Activated CD8-positive, alpha-beta T cell treated with anti-CD3 and anti-CD28 coated beads for 36 hours (primary cell): ENCODE data around the gene HMGCS1. TPM values are rescaled to one million over a fixed set of nuclear protein-coding genes. Genes with fewer than 3 reads are reported as not detected.

Experiments
- ATAC-seq: fragments of 200-7000 bp; cut with Tn5 transposase; one replicate; pipeline ENCODE4 v1.10.0; 2021; ENCODE audit warnings: mild to moderate bottlenecking, moderate library complexity
- CTCF ChIA-PET: fragments of 350-600 bp; sonication (Branson Sonifier 250); formaldehyde crosslinking; loops from one replicate; lab custom pipeline; 2021; ENCODE audit warnings: antibody characterized with exemption; lab: Charles Lee
- POLR2A ChIA-PET: fragments of 350-600 bp; sonication (Branson Sonifier 250); formaldehyde crosslinking; loops from one replicate; lab custom pipeline; 2021; ENCODE audit warnings: antibody characterized with exemption; lab: Charles Lee
- DNase-seq: peaks from one replicate; pipeline ENCODE4 v3.0.0-alpha.2; 2020
- H3K27ac Mint-ChIP-seq: one replicate; pipeline ENCODE4 v1.8.0; 2021; ENCODE audit warnings: mild to moderate bottlenecking, mixed read lengths
- H3K27me3 Mint-ChIP-seq: one replicate; pipeline ENCODE4 v1.8.0; 2021; ENCODE audit warnings: mixed read lengths
- H3K36me3 Mint-ChIP-seq: one replicate; pipeline ENCODE4 v1.8.0; 2021; ENCODE audit warnings: low read depth, mixed read lengths
- H3K4me1 Mint-ChIP-seq: one replicate; pipeline ENCODE4 v1.8.0; 2021; ENCODE audit warnings: low read depth, mixed read lengths
- H3K4me3 Mint-ChIP-seq: one replicate; pipeline ENCODE4 v1.8.0; 2021; ENCODE audit warnings: mild to moderate bottlenecking, moderate library complexity, mixed read lengths
- H3K9me3 Mint-ChIP-seq: one replicate; pipeline ENCODE4 v1.8.0; 2021; ENCODE audit warnings: mixed read lengths
- intact Hi-C: fragments of 100-400 bp; cut with micrococcal nuclease; formaldehyde crosslinking; loops from one replicate; pipeline ENCODE4 v1.10.0; 2022
- total RNA-seq, 2 experiments: library from RNA; stranded (reverse); gene quantifications; one replicate each; pipeline ENCODE4 v1.2.3, GENCODE V29; 2021
- TF ChIP-seq, protein P1 (sequence below): fragments of 200-600 bp; IDR thresholded peaks from one replicate; pipeline ENCODE4 v1.8.0; 2022; ENCODE audit warnings: antibody characterized with exemption, mild to moderate bottlenecking

Gene HMGCS1
- total RNA-seq = 10 to 100 TPM; 63.6 to 65.7 TPM

DNA sequence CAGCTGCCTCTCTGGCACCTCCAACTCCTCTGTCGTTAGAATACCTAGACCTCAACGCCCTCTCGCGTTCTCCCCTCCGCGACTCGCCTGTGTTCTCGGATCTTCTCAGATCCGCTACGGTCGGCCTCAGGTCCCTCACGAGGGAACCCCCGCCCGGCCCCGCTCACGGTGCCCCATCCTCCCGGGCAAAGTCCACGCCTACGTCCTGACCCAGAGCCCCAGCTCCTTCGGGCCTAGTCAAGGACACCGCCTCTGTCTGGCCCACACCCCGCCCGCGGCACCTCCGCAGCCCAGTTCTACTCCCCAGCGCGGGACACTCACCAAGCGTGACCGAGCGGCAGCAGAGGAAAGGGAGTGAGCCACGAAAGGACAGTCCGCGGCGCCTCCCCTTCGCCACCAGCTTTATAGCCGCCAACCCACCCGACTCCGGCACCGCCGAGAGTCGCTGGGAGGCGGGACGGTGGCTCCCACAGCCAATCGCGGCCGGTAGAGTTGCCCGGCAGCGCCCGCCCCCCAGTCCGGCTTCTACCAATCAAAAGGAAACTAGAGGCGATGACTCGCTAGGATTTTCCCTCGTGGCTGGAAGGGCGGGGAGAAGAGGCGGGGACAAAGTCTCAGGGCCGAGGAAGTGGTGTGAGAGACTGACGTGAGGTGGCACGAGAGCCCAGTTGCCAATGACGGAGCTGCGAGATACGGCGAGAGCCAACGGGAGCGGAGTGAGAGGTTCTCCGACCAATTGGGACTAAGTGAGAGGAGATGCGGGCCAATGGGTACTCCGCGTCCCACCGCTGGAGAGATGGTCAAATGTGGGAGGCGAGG lies at the start of gene HMGCS1:
Gene HMGCS1, minus strand, starts transcription at position 378 of the 819 bp plus-strand sequence. CDS start 14,447 bp downstream, outside the sequence.
- Mint-ChIP-seq H3K4me3 (peak within 1 kb of the TSS; percentile 98), H3K4me1 (peaks cover 62% of the 10 kb centered on the region), H3K27ac (peak within 1 kb of the TSS; percentile 98), H3K36me3 (peaks cover 40% of the 10 kb centered on the region), H3K27me3 (no peaks in the 10 kb centered on the region), H3K9me3 (peaks cover 6% of the 10 kb centered on the region)
- peak; percentile 99 for DNase-seq
- TF ChIP-seq, protein P1, sequence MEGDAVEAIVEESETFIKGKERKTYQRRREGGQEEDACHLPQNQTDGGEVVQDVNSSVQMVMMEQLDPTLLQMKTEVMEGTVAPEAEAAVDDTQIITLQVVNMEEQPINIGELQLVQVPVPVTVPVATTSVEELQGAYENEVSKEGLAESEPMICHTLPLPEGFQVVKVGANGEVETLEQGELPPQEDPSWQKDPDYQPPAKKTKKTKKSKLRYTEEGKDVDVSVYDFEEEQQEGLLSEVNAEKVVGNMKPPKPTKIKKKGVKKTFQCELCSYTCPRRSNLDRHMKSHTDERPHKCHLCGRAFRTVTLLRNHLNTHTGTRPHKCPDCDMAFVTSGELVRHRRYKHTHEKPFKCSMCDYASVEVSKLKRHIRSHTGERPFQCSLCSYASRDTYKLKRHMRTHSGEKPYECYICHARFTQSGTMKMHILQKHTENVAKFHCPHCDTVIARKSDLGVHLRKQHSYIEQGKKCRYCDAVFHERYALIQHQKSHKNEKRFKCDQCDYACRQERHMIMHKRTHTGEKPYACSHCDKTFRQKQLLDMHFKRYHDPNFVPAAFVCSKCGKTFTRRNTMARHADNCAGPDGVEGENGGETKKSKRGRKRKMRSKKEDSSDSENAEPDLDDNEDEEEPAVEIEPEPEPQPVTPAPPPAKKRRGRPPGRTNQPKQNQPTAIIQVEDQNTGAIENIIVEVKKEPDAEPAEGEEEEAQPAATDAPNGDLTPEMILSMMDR = no peak
- intact Hi-C loops = loop anchor here (5.0 to 10.0 kb wide), 4 partner anchors 74 to 246 kb away; partner anchors contain the start of genes TMEM267 and ZNF131
- peak; percentile 90 for ATAC-seq
- ChIA-PET CTCF (interaction anchor here (0.7 to 3.7 kb wide), 16 partner anchors 8 to 272 kb away, joined by 3 to 36 read pairs (median 3); partner anchors contain the start of genes TMEM267 and ZNF131), POLR2A (interaction anchor here (0.7 to 3.5 kb wide), 26 partner anchors 8 to 404 kb away, joined by 3 to 23 read pairs (median 4); partner anchors contain the start of genes TMEM267 and ZNF131)

- Mint-ChIP-seq H3K4me3 (no peak overlapping the region), H3K36me3 (peaks cover 2% of the 10 kb centered on the region), H3K9me3 (peaks cover 22% of the 10 kb centered on the region), H3K4me1 (no peaks in the 10 kb centered on the region), H3K27me3 (peaks cover 2% of the 10 kb centered on the region), H3K27ac (no peak overlapping the region)
- ATAC-seq (no peak), DNase-seq (no peak)
- intact Hi-C loops = no loop called here
- ChIA-PET POLR2A (interaction anchor here (0.5 kb wide), 1 partner anchor 44 kb away, joined by 3 read pairs; no protein-coding TSS in a partner anchor), CTCF (no interaction called here)
- TF ChIP-seq, protein P1 = no peak
Measured at GRCh38 chr5:43358726-43359125, 45.5 kb upstream of the HMGCS1 start.

DNA sequence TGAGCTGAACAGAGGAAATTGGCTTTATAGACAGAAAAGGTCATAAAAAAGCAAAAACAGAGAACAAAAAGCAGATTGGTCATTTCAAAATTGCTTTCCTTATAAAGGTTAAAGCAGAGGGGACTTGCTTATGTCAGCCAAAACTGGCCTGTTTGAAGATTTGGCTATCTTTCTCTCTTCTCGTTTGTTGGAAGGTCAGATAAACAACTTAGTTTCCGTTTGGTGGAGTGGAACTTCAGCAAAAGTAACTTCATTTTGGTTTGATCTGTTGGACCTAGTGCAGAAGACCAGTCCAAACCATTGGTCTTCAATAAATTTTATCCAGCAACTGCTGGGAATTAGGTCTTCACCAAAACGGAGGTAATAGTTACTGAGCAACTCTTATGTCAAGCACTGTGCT lies 45.1 kb upstream of the HMGCS1 start:
- intact Hi-C loops = no loop called here
- H3K9me3 Mint-ChIP-seq = peaks cover 22% of the 10 kb centered on the region
- peaks cover 2% of the 10 kb centered on the region for H3K27me3 Mint-ChIP-seq
- peaks cover 2% of the 10 kb centered on the region for H3K36me3 Mint-ChIP-seq
- TF ChIP-seq, protein P1 = no peak
- no peaks in the 10 kb centered on the region for H3K4me1 Mint-ChIP-seq
- DNase-seq = no peak
- CTCF ChIA-PET = no interaction called here
- ATAC-seq = no peak
- H3K4me3 Mint-ChIP-seq = no peak overlapping the region
- no peak overlapping the region for H3K27ac Mint-ChIP-seq
- POLR2A ChIA-PET = no interaction called here

DNA sequence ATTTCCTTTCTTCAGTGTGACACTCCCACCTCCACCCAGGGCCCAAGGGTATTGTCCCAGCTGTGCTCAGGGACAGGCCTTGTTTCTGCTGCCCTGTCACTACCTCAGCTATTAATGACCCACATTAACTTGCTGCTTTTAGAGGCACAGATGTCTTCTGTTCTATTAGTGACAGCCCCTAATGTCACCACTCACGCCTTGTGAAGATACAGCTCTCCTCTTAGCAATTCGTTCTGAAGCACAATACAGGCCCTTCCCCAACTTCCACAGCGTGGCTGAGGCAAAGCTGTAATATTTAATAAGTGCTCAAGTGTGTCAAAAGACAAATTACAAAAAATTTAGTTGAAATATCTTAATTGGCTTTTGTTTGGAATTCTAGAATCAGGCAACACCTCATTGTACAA lies 44.7 kb upstream of the HMGCS1 start:
- Mint-ChIP-seq H3K36me3 (peaks cover 2% of the 10 kb centered on the region), H3K4me3 (no peak overlapping the region), H3K9me3 (peaks cover 22% of the 10 kb centered on the region), H3K27me3 (peaks cover 2% of the 10 kb centered on the region), H3K4me1 (no peaks in the 10 kb centered on the region), H3K27ac (no peak overlapping the region)
- ATAC-seq (no peak), DNase-seq (no peak)
- ChIA-PET POLR2A (no interaction called here), CTCF (no interaction called here)
- TF ChIP-seq, protein P1 = no peak
- intact Hi-C loops = no loop called here

GRCh38 chr5:43357067-43357466 lies 43.9 kb upstream of the HMGCS1 start:
- no peak overlapping the region for H3K4me3 Mint-ChIP-seq
- ATAC-seq (no peak), DNase-seq (no peak)
- peaks cover 22% of the 10 kb centered on the region for H3K9me3 Mint-ChIP-seq
- no peaks in the 10 kb centered on the region for H3K4me1 Mint-ChIP-seq
- peaks cover 2% of the 10 kb centered on the region for H3K27me3 Mint-ChIP-seq
- H3K27ac Mint-ChIP-seq = no peak overlapping the region
- TF ChIP-seq, protein P1 = no peak
- intact Hi-C loops = no loop called here
- CTCF ChIA-PET = no interaction called here
- POLR2A ChIA-PET = no interaction called here
- peaks cover 2% of the 10 kb centered on the region for H3K36me3 Mint-ChIP-seq
